HG03432 (cell line): ENCODE results near the gene PLEKHA7.
"Not testable (repeated sequence)": the region's sequence is repeated elsewhere in the genome, so short reads cannot be mapped to it uniquely, and the experiment has no call there.

Experiments used
- ATAC-seq: cut with Tn5 transposase; IDR thresholded peaks from one replicate; pipeline ENCODE4 v1.9.1; 2021; ENCODE audit warnings: mild to moderate bottlenecking, moderate library complexity; ENCODE audit not compliant: unreplicated experiment

The PLEKHA7 gene

DNA sequence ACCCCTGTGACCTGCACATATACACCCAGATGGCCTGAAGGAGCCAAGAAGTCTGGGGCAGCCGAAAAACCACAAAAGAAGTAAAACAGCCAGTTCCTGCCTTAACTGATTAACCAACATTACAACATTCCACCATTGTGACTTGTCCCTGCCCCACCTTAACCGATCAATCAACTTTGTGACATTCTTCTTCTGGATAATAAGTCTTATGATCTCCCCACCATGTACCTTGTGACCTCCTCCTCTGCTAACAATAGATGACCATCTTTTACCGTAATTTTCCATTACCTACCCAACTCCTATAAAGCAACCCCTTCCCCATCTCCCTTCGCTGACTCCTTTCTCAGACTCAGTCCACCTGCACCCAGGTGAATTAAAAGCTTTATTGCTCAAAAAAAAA is 125.2 kb downstream of the PLEKHA7 start:
- ATAC-seq = not testable (repeated sequence)

DNA sequence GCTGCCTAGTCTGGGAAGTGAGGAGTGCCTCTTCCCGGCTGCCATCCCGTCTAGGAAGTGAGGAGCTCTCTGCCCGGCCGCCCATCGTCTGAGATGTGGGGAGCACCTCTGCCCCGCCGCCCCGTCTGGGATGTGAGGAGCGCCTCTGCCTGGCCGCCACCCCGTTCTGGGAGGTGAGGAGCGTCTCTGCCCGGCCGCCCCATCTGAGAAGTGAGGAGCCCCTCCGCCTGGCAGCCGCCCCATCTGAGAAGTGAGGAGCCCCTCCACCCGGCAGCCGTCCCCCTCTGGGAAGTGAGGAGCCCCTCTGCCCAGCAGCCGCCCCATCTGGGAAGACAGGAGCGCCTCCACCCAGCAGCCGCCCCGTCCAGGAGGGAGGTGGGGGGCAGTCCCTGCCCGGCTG is 126.3 kb downstream of the PLEKHA7 start:
- not testable (repeated sequence) for ATAC-seq

DNA sequence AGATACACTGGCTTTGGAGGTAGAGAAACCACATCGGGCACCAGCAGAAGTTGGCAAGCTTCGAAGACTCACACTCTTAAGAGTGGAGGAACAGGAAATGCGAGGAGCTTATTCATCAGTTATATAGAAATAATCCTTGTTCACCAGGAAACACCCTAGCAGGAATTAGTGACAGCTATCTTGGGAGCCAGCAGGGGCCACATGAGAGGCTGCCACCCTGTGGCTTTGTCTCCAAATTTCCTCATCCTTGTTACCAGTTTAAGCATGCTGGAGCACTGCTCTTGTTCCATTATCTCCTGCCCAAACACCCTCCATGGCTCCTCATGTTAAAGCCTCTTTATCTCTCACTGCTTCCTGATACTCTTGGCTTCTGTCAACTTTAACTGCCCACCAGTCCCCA is 131.0 kb downstream of the PLEKHA7 start:
- ATAC-seq = no peak

DNA sequence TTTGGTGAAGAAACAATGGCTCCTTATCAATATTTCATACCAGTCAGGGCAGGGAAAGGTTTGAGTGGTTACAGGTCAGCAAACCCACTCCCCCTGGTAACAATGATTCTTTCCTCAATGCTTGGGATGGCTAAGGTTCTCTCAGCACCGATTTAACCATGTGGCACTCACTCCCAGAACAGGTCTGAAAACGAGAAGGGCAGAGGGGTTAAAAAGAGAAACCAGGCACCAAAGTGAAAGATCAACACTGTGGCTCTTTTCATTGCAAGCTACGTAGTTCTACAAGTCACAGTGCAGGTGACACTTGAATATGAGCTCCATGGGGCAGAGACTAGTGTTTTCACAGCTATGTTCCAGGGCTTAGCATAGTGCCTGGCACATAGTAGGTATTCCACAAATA is 132.4 kb downstream of the PLEKHA7 start:
- ATAC-seq = peak; percentile 50

DNA sequence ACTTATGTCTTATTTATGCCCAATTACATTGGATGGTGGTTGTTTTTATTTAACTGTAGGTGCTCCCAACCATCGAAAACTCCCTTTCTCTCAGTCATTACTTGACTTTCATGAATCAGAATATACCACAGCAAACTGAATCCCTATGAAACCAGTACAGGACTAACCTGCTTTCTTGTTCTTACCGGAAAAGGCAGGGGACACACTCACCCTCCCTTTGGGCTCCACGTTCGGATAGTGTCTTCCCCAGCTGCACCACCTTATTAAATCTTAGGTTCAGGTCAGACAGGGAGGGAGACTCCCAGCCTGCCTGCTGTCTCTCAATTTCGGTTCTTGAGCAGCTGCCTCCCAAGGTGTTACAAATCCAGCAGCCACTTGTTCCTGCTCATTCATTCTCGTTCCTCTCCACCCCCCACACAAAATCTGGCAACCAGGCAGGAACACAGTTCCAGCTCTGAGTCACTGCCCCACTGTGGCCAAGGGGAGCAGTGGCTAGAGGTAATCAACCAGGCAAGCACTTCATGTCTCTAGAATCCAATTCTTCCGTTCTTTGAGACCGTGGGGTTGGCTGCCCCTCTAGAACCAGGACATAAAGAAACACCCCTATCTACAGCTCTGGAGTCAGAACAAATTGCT is 133.0 kb downstream of the PLEKHA7 start:
- ATAC-seq = peak; percentile 59

DNA sequence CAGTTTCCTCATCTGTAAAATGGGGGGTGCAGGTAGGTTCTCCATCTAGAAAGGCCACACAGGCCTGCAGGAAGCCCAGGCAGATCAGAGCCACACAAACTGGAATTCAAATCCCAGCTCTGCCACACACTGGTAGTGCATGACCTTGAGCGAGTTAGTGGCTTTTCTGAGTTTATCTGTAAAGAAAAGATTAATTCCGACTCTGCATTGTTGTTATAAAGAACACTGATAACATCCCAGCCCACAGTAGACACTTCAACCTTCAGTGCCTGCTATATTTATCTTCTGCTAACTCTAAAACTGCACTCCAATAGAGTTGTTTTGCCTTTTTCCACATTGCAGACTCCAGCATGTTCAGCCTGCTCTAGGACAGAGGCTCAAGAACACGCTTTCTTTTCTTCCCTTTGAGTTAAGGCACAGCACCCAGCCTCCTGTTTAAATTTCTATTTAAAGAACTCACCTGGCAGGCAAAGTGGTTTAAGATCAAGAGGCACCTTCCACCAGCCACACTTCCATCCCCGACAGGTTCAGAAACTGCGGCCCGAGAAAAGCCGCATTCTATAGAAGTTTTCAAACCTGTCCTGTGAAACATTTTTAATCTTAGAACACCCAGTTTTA is 133.9 kb downstream of the PLEKHA7 start:
- no peak for ATAC-seq

DNA sequence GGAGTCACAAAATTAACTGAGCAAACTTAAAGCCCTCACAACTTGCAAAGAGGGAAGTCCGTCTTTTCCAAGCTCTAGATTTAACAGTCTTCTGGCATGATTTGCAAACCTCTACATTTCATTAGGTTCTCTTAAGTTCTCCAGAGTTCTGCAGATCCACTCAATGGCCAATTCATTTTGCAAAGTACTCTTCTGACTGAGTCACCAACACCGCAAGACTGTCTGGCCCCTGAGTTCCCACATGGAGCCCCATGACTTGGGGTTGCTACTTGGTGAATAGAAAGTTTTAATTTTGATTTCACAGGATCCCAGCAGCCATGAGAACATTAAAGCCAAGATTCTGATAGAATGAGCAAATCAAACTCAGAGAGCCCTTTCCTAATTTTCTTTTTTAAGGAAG is 134.5 kb downstream of the PLEKHA7 start:
- ATAC-seq = no peak

DNA sequence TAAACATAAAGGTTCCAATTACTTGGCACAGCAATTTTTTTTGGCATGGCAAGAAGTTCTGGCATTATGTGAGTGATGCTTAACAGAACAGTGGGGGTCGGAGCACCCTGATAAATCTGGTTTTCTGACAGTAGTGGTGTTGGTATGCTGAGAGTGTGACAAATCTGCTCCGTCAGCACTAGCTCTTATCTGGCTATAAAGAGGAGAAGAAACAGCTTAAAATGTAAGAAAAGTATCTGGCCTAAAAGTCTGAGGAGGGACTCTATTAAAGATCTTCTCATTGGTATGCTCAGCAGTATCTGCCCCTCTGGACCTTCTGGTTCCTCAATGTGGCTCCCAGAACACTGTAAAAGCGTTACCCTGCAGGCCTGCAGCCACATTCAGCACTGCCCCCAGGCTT is 137.4 kb downstream of the PLEKHA7 start:
- no peak for ATAC-seq

DNA sequence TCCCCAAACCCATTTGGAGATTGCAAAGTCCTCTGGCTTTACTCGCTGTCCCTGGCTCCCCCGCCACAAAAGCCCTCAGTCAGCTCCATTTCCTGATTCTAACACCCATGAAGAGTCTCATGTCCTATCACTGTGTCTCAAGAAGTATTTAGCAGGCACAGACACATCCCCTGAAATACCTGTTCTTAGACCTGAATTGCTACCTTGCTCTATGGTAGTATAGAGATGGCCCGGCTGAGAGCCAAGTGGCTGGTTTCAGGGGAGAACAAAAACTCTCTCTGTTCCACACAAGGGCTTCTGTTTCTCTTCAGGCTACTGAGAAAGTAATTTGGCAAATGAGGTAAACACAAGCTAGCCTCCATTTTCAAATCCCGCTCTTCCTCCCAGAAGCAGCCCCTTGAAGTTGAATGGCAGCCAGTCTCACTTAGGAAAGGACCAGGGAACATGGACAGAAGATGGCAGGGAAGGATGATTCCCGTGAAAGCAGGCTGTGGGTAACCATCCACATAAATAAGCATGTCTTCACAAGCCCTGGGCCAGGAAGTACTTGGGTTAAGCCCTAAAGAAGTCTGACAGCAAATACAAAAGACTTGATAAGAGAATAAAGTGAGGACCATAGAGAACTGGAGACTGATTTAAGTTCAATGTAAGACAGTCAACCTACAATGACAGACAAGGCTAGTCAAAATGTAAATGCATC is 138.0 kb downstream of the PLEKHA7 start:
- ATAC-seq = no peak

DNA sequence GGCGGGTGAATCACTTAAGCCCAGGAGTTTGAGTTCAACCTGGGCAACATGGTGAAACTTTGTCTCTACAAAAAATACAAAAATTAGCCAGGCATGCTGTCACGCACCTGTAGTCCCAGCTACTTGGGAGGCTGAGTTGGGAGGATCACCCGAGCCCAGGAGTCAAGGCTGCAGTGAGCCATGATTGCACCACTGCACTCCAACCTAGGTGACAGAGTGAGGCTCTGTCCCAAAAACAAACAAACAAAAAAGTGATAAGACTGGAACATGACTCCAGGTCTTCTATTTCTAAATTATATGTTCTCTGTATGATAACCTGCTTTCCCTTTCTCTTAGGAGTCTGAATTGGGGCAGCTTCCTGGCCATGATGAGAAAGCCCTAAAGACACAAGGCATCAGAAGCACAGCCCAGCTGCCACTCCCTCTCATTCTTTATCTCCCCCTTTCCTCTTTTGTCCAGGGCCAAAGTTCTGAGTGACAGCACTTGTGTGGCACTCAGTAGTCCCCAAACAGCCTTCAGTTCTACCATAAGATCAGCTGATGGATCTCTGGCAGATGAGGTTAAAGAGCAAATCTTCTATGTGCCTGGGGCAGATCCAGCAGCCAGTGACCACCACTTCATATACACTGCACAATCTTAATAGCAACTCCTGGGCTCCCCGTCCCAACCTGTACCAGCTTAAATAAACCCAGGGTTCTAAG is 139.8 kb downstream of the PLEKHA7 start:
- no peak for ATAC-seq

DNA sequence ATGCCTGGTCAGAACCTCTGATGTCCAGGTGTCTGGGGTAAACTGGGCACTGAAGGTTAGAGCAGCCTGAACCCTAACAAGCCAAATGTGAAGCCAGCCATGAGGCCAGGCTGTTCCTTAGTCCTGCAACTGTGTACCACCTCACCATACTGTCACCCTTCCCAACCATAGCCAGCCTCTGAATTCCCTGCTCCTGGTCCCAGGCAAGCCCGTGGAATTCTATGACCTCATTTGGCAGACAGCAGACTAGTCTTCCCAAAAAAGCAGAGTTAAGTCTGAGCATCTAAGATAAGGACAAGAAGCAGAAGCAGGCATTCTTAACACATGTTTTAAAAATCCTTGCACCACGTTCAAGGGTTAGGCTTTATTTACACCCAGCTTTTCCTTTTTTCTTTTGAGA is 140.9 kb downstream of the PLEKHA7 start:
- ATAC-seq = no peak

DNA sequence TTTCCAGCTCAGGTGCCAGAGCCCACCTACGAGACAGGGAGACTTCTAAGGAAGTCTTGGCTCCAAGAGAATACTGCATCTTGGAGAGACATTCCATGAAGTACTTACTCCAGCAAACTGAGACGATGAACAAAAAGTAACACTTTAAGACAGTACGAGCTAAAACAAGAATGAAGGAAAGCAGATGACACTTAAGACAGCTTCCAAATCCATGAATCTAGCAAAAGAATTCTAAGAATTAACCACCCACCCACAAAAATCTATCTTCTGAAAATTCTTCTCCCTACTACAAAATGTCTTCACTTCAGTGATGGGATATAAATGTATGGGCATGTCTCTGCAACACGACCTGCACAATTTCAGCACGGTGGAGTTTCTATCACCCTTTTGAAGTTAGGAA is 142.8 kb downstream of the PLEKHA7 start:
- no peak for ATAC-seq

DNA sequence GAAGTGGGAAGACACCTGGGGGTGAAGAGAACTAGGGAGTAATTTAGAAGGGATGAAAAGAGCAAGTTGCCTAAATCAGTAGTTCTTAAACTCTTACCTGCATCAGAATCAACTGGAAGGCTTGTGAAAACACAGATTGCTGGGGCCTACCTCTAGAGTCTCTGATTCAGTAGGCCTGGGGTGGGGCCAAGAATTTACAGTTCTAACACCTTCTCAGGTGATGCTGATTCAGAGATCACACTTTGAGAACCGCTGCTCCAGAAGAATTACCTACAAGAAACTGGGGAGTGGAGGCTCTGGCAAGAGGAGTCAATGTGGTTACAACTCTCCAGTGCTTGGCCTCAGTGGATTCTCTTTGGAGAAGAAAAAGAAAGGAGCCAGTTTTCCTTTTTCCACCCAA is 147.1 kb downstream of the PLEKHA7 start:
- ATAC-seq = no peak

DNA sequence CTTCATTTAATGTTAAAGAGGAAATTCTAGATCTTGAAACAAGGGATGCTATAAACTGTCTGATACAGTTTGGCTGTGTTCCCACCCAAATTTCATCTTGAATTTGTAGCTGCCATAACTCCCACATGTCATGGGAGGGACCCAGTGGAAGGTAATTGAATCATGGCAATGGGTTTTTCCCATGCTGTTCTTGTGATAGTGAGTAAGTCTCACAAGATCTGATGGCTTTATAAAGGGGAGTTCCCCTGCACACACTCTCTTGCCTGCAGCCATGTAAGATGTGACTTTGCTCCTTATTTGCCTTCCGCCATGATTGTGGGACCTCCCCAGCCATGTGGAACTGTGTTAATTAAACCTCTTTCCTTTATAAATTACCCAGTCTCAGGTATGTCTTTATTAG is 149.8 kb downstream of the PLEKHA7 start:
- ATAC-seq = not testable (repeated sequence)

DNA sequence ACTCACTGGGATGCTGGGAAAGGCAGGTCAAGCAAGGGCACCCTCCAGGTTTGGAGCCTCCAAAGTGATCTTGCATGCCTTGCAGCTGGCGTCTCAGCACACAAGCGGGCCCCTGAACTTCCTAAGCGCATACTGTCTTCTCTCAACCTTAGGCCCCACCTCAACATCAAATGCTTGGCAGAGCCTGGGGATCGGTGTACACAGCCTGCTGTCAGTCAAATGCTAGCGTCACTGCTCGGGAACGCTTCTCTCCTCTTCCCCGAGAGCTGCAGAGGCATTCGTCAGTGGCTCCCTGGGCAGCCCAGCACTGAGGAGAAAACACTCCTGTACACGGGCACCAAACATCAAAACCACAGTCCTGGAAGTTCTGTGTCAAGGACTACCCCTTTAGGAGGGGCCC is 150.8 kb downstream of the PLEKHA7 start:
- no peak for ATAC-seq

DNA sequence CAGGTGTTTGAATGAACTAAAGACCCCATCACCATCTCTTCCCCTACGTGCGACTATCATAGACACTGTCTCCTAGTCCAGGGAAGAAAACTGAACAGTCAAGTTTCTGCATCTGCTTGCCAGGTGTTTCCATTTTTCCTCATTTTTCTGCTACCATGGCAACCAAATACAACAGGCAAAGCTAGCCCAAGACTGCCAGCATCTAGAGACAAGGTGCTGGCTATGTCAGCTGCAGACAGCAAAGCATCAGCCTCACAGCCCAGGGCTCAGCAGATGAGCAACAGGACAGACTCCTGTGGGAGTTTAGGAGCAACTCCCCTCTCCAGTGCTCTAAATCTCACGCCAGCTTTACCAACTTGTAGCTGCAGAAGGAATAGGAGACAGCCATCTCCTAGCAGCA is 151.5 kb downstream of the PLEKHA7 start:
- no peak for ATAC-seq

DNA sequence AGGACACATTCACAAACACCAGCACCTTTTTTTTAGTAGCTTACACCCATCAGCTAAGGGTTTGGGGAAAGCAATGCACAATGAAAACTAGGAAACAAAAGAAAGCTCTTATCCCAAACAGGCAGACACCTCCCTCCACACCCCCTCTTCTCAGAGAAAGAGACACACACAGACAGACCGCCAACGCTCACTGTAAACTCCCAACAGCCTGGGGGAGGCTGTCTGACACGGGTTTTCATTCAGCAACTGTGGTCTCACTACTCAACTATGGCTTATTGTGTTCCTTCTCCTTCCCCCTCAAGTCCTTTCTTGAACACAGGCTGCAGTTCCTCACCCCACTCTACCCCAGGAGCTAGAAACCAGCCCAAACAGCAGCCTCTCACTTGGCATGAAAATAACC is 152.4 kb downstream of the PLEKHA7 start:
- no peak for ATAC-seq

DNA sequence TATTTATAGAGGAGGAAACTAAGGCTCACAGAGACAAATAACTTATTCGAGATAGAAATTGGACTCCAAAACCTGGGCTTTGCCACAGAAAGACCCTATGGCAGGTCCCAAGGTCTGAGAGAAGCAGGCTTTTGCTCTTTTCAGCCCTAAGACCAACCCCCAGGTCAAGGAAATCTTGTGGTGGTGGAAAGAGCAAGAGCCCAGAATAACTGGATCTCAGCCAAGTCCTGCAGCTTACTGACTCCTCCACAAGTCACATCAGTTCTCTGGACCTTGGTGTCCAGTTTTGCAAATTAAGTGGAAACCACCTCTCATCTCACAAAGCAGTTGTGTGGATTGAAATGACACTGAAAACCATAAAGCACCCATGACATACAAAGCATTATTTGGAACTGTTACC is 153.6 kb downstream of the PLEKHA7 start:
- ATAC-seq = no peak

DNA sequence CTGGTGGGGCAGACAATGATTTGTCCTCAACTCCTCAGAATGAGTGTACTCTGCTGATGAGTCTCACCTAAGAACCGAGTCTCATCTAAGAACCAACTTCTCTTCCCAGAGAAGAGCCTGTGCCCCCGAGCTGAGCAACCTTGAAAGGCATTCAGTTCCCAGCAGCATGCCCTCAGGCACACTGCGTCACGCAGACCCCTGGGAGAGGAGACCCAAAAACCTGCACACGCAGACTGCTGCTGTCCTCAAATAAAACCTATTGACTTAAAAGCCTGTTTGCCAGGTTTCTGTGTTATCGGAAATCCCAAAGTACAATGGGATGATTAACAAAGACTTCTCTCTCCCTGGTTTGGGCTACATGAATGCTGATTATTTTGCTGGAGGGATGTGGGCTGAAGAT is 154.6 kb downstream of the PLEKHA7 start:
- ATAC-seq = no peak

DNA sequence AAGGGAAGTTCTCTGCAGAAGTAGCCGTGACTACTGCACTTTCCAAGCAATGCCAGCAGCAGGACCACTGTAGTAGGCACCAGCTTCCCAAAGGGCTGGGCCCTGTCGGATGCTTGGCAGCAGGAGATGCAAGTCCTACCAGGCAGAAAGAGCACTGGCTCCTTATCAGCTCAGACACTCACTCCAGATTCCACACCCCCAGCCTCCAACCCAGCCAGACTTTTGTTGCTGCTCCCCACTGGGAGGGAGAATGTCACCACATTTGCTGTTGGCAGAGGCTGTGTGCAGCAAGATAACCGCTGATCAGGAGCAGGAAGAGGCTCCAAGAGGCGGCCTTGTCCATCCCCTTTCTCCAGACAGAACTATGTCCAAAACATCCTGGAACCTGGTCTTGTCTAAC is 157.0 kb downstream of the PLEKHA7 start:
- ATAC-seq = no peak

DNA sequence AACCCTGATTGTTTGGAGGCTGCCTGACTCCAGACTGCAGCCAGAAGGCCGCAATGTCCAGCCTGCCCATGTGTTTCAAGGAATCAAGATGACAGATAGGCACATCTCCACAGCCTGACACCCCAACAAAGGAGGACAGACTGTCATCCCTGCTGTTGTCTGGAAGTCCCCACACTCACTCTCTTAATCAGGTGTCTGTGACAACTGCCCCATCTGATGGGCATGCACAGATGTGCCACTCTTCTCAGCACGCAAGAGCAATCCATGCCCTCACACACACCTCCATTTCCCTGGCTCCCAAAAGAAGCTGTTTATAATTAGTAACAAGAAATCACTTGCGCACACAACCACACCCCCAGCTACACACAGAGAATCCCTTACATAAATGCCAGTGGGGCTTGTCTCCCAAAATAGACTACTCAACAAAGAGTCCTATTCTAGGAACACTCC is 158.2 kb downstream of the PLEKHA7 start:
- ATAC-seq = no peak

DNA sequence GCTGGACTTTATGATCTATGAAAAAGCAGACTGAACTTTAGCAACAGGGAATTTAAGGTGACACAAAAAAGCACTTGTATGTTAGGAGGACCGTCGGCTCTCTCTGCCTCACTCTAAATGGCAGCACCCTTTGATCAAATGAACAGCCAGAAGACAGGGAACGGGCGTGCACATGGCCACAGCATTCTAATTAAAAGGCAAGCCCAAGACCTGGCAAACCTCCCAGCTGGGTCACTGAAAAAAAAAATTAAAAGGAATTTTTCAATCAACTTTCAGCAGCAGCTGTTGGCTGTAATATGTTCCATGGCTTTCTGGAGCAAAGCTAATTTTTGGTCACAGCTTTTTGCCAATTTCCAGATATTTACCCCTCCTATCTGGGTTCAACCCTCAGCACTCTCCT is 159.2 kb downstream of the PLEKHA7 start:
- ATAC-seq = no peak
